RWPE2 (cell line): ENCODE data around the gene KIF15.

ENCODE experiments used
- ATAC-seq: fragments of 200-7000 bp; cut with Tn5 transposase; 3 replicates; pipeline ENCODE4 v1.9.1; 2021; ENCODE audit warnings: low read depth
- DNase-seq: peaks from one replicate; pipeline ENCODE4 v3.0.0-alpha.2; 2020; ENCODE audit warnings: low spot score
- H3K27ac ChIP-seq: fragments of 450-650 bp; 2 replicates; pipeline ENCODE4 v1.5.1; 2017; ENCODE audit warnings: mild to moderate bottlenecking; ENCODE audit not compliant: poor library complexity, severe bottlenecking
- H3K27me3 ChIP-seq: fragments of 250-450 bp; sonication (Bioruptor Pico); 2 replicates; pipeline ENCODE4 v1.5.1; 2021; ENCODE audit warnings: mild to moderate bottlenecking, moderate library complexity; ENCODE audit not compliant: insufficient read depth, poor library complexity, severe bottlenecking
- H3K36me3 ChIP-seq: fragments of 250-450 bp; sonication (Bioruptor Pico); 2 replicates; pipeline ENCODE4 v1.5.1; 2020; ENCODE audit warnings: low read depth, mild to moderate bottlenecking, moderate library complexity
- H3K4me1 ChIP-seq: fragments of 250-450 bp; sonication (Bioruptor Pico); 2 replicates; pipeline ENCODE4 v1.5.1; 2021; ENCODE audit warnings: mild to moderate bottlenecking, moderate library complexity; ENCODE audit not compliant: insufficient read depth, poor library complexity, severe bottlenecking
- H3K4me3 ChIP-seq: fragments of 250-450 bp; sonication (Bioruptor Pico); 2 replicates; pipeline ENCODE4 v1.5.1; 2021; ENCODE audit warnings: mild to moderate bottlenecking, moderate library complexity; ENCODE audit not compliant: severe bottlenecking
- H3K9me3 ChIP-seq: fragments of 250-450 bp; sonication (Bioruptor Pico); 2 replicates; pipeline ENCODE4 v1.5.1; 2021; ENCODE audit warnings: mild to moderate bottlenecking, moderate library complexity; ENCODE audit not compliant: severe bottlenecking
- TF ChIP-seq, protein P1 (sequence below): fragments of 450-650 bp; IDR thresholded peaks from one replicate; pipeline ENCODE4 v1.5.1; 2017; ENCODE audit warnings: mild to moderate bottlenecking, moderate library complexity; ENCODE audit not compliant: poor library complexity, severe bottlenecking

Gene KIF15

DNA sequence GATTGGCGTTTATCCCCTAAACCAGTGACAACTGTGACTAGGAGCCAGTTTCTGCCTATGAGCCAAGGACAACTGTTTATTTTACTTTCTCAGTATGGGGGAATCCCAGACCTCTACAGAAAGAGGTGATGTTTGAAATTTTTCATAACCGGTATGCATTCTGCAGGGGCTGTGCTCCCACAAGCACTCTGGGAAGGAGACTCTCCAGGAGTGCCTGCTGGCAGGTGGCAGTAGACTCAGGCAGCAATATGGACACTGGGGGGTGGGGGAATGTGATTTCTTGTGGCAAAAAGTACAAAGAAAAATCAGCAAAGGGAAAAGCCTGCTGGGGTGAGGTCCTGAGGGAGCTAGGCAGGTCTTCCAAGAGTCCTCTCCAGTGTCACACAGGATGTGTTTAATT is 118.7 kb downstream of the KIF15 start:
- Histone ChIP-seq H3K27me3 (no peaks in the 10 kb centered on the region), H3K9me3 (no peaks in the 10 kb centered on the region)
- no peak for ATAC-seq

DNA sequence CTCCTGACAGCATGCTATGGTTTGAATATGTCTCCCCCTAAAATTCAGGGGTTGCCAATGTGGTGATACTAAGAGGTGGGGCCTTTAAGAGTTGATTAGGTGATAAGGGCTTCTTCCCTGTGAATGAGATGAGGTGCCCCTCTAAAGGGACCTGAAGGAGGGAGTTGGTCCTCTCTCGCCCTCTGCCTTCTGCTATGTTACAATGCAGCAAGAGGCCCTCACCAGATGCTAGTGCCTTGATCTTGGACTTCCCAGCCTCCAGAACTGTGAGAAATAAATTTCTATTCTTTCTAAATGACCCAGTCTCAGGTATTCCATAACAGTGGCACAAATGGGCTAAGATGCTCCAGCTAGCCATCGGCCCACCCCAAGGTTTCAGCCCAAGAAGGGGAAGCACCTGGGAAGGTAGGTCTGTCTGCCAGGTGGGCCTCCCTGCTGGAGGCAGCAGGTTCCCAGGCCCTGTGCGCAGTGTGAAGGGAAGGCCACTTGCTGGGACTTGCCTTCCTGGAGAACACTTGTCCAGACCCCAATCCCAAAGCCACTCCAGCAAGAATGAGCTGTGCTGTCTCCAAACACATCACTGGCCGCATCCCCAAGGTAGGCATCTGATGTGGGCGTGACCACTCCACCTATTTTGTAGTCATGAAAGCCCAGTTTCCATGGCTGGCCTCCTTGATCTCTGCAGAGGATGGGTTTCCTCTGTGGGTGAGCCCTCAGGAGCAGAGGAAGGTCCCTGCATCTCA is 121.8 kb downstream of the KIF15 start:
- Histone ChIP-seq H3K9me3 (no peaks in the 10 kb centered on the region), H3K27ac (peak overlapping the region; percentile 100), H3K36me3 (no peaks in the 10 kb centered on the region), H3K4me1 (peaks cover 42% of the 10 kb centered on the region), H3K27me3 (no peaks in the 10 kb centered on the region), H3K4me3 (no peak overlapping the region)
- TF ChIP-seq, protein P1, sequence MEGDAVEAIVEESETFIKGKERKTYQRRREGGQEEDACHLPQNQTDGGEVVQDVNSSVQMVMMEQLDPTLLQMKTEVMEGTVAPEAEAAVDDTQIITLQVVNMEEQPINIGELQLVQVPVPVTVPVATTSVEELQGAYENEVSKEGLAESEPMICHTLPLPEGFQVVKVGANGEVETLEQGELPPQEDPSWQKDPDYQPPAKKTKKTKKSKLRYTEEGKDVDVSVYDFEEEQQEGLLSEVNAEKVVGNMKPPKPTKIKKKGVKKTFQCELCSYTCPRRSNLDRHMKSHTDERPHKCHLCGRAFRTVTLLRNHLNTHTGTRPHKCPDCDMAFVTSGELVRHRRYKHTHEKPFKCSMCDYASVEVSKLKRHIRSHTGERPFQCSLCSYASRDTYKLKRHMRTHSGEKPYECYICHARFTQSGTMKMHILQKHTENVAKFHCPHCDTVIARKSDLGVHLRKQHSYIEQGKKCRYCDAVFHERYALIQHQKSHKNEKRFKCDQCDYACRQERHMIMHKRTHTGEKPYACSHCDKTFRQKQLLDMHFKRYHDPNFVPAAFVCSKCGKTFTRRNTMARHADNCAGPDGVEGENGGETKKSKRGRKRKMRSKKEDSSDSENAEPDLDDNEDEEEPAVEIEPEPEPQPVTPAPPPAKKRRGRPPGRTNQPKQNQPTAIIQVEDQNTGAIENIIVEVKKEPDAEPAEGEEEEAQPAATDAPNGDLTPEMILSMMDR = no peak
- DNase-seq = no peak
- ATAC-seq = no peak; the same call in 2 of the 3 replicates

More for the DNA sequence above, 118.7 kb downstream of the KIF15 start:
- Histone ChIP-seq H3K4me3 (no peak overlapping the region), H3K36me3 (no peaks in the 10 kb centered on the region), H3K27ac (no peak overlapping the region), H3K4me1 (peaks cover 24% of the 10 kb centered on the region)
- TF ChIP-seq, protein P1 = no peak
- no peak for DNase-seq

DNA sequence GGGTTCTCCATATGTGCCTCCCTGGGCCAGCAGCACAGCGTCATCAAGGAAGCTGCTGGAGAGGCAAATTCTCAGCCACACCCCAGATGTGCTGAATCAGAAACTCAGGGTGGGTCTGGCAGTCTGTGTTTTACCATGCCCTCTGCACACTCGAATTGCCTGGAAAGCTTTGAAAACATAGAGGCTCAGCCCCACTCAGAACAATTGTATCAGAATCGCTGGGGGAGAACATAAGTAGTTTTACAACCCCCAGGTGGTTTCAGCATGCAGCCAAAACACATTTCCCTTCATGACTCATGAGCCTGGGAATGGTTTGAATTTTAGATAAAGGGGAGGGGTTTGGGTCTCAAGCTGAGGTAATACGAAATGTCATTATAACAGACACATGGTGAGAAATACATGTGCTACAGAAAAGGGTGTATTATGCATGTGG is 122.4 kb downstream of the KIF15 start:
- TF ChIP-seq, protein P1 = no peak
- Histone ChIP-seq H3K27ac (peak overlapping the region; percentile 100), H3K4me1 (peaks cover 42% of the 10 kb centered on the region)

DNA sequence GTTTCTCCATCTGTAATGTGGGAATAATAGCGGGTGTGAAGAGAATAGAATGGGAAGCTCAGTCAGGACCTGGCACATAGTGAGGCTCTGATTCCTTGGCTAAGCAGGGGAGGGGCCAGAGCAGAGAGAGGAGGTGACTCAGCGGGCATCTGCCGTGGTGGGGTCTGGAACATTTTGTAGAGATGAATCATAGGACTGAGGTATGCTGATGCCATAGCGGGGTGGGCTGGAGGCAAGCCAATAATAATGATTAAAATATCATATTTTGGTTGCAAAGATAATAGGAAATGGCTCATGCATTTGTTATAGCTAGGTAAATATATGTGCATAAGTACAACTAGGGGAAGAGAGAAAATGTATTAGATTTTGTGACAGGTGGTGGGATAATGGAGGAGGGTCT is 124.0 kb downstream of the KIF15 start:
- Histone ChIP-seq H3K4me3 (no peak overlapping the region), H3K9me3 (no peaks in the 10 kb centered on the region), H3K27ac (peak overlapping the region; percentile 100), H3K36me3 (no peaks in the 10 kb centered on the region), H3K4me1 (peaks cover 42% of the 10 kb centered on the region), H3K27me3 (no peaks in the 10 kb centered on the region)
- TF ChIP-seq, protein P1 = no peak
- peak; percentile 63 for ATAC-seq
- peak; percentile 95 for DNase-seq

More for the DNA sequence above, 122.4 kb downstream of the KIF15 start:
- H3K27me3 ChIP-seq = no peaks in the 10 kb centered on the region
- no peaks in the 10 kb centered on the region for H3K9me3 ChIP-seq
- DNase-seq = peak; percentile 91
- peak; percentile 75 for ATAC-seq
- no peaks in the 10 kb centered on the region for H3K36me3 ChIP-seq
- no peak overlapping the region for H3K4me3 ChIP-seq

DNA sequence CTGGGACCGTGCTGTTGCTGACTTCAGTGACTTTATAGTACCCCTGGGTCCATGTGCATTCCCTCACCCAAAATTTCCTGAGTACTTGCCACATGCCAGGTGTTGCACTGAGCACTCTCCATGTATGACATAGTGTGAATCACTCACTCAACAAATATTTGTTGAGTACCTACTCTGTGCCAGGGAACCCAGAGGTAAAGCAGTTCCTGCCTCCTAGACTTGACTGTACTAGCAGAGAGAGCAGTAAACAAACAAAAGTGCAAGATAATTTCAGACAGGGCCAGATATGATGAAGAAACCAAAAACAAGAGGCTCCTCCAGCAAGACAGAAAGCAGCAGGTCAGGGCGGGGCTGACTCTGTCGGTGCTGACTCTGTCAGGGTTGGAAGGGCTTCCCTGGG is 125.0 kb downstream of the KIF15 start:
- Histone ChIP-seq H3K4me3 (no peak overlapping the region), H3K9me3 (no peaks in the 10 kb centered on the region), H3K36me3 (no peaks in the 10 kb centered on the region), H3K4me1 (peaks cover 42% of the 10 kb centered on the region), H3K27ac (peak overlapping the region; percentile 100), H3K27me3 (no peaks in the 10 kb centered on the region)
- TF ChIP-seq, protein P1 = no peak
- DNase-seq (peak; percentile 74), ATAC-seq (peak; percentile 75)
